ENCODE results near the gene TST.
"Not testable (repeated sequence)": the region's sequence is repeated elsewhere in the genome, so short reads cannot be mapped to it uniquely, and the experiment has no call there.

Gene TST

GRCh38 chr22:37012956-37013355 is 6.3 kb downstream of the TST start:
- no peak for DNase-seq

DNA sequence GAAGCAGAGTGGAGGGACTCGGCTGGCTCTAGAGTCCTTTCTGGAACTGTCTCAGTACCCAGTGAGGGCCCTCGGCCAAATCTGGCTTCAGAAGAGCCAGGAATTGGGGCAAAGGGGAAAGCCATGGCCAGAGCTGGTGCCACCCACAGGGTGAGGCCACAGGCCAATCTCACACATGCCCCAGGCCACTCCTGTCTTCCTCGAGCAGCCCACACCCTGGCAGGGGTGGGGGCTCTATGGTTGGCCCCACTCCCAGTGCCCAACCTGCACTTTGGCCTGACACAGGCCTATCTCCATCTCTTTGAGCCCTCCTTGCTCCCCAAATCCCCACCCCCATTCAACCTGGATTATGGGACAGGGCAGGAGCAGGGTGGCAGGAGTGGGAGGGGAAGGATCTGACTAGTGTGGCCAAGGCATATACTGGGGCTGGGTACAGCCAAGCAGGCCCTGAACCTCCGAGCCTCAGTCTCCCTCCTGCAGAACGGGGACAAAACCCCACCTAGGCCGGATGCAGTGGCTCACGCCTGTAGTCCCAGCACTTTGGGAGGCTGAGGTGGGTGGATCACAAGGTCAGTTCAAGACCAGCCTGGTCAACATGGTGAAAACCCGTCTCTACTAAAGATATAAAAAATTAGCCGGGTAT is 6.9 kb downstream of the TST start:
- no peak for DNase-seq

- no peak for DNase-seq
These were observed 7.8 kb downstream of the TST start for GRCh38 chr22:37011472-37011871.

DNA sequence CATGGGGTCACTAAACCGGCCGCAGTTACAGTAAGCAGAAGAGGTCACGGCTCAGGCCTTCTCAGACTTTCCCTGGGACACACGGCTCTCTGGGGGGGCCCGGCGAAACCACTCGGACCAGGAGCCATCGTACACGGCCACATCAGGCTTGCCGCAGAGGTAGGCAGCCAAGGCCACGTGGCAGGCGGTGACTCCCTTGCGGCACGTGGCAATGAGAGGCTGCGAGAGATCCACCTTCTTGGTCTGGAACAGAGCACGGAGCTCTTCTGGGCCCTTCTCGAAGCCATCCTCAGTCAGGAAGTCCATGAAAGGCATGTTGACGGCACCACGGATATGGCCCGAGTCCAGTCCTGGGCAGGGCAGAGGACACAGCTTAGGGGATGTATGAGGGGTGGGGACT is 8.3 kb downstream of the TST start:
- DNase-seq: no peak

GRCh38 chr22:37010174-37010573 is 9.1 kb downstream of the TST start:
- no peak for DNase-seq

DNA sequence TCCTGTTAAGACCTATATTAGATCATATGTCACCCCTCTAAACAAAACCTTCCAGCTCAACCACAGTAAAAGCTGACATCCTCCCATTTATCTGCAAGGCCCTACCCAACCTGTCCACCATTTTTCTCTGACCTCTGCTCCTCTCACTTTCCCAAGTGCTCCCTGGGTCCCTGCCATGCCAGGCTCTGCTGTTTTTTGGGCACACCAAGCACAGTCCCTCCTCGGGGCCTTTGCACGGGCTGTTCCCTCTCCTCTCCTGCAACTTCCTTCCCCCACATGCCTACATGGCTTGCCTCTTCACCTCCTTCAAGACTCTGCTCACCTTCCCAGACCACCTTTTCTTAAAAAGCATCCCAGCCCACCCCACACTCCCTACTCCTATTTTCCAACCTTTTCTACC is 9.8 kb downstream of the TST start:
- no peak for DNase-seq

DNA sequence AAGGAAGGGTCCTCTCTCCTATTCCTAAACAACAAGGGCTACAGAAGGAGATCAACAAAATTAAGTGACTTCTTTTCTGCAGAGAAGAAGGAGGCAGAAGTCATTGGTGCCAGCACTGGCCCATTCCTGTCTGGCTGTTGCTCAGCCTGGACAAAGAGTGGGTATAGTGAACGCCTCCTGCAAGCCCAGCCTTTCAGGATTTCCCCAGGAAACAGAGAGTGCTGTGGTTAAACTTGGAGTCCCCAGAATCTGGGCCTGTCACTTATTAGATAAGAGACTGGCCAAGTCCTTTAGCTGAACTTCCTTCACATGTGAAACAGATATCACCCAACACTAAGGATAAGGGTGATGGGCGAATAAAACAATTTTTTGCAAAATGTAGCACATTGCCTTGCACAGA is 10.9 kb downstream of the TST start:
- no peak for DNase-seq

DNA sequence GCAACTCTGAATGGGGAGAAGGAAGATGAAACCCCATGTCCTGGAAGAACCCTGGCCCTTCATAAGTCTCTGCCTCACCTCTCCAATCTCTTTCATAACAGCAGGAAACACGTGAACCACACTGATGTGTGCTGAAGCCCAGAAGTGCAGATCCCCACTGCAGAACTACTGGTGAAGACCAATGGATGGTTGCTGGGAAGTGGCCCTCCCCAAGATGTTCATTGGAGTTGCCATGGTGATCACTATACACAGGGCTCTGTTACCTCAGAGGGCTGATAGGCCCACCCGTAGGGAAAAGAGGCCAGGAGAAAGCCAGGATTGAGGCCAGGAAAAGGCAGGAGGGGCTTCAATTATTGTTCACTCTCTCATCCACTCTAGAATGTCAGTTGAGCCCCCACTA is 11.6 kb downstream of the TST start:
- DNase-seq: no peak

DNA sequence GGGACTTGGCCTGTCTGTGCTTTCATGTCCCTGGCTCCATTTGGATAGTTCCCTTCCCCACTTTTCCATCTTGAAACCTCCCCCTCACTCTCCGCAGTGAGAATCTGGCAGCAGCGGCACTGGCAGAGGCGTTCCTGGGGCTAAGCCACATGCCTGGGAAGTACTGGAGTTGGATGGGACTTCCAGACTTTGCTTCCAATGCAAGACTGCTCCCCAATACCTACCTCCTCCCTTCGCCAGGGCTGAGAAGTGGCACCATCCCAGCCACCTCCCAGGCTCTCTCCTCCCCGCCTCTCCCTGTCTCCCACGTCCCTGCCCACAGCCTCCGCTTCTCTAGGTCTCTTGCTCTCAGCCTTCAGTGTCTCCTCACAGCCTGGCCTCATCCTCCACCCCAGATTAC is 16.6 kb downstream of the TST start:
- no peak for DNase-seq

GRCh38 chr22:37001826-37002225 is 17.4 kb downstream of the TST start:
- DNase-seq: no peak

DNA sequence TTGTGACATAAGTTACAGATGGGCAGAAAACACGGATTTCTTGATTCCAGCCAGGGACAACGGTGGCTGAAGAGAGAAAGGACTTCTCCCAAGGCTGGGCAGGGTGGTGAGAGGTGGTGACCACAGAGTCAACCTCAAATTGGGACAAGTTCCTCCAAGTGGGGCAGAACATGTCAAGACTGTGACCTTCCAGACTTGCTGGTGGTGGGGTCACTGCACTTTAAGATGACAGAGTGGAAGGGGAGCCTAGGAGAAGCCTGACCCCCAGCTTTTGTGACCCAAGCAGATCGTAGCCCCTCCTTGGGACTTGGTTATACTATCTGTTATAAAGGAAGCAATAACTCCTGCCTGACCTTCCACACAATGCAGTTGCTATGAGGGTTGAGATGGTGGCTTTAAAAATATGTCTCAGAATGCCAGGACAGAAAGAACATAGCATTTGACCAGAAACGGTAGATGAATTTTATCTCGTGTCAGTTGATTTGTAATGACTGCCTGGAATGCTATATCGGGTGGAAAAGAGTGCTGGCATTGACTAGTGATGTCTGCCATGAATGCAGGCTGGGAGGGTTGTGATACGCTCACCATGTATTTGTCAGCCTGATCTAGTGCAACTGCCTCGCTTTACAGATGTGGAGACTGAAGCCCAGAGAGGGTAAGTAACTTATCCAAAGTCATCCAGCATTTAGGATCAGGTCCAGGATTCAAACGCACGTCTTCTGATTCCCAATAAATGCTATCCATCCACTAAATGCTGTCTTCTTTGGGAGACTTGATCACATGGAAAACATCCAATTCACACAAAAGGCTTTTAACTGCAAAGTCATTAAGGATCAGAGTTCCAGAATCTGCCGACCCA is 18.3 kb downstream of the TST start:
- DNase-seq: no peak

DNA sequence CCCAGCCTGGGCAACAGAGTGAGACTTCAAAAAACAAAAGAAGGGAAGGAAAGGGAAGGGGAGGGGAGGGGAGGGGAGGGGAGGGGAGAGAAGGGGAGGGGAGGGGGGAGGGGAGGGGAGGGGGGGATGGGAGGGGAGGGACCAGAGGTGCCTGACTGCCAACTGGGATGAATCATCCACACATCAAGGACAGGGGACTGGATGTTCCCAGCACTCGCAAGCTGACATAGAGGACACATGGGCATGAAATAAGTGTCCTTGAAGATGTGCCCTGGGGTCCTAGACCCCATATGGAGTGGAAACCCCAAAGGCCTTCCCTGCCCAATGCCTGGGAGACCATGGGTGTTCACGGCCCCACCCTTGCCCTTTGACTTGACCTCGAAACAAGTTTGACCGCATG is 19.8 kb downstream of the TST start:
- no peak for DNase-seq

DNA sequence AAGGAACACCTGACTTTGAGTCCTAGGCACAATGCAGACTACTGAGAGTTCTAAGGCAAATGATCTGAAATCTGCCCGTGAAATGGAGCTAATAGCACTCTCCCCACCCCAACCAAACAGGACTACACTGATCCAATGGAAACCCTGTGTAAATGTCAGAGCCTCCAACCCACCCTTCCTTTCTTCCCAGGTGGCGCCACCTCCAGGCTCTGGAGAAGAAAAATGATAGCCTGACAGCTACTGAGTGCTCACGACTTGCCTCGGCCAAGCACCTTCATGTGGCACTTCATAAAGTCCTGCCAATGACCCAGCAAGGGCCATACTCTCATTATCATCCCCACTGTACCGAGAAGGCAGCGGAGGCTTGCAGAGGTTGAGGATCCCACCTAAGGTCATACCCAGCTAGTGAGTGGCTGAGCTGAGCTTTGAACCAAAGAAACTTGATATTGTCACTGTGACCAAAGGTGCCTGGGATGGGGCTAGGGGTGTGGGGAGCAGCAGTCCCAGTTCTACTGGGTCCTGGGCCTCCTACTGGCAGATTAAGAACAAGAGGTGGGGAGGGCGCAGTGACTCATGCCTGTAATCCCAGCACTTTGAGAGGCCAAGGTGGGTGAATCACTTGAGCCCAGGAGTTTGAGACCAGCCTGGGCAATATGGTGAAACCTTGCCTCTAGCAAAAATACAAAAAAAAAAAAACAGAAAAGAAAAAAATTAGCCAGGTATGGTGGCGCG is 20.5 kb downstream of the TST start:
- DNase-seq: no peak

DNA sequence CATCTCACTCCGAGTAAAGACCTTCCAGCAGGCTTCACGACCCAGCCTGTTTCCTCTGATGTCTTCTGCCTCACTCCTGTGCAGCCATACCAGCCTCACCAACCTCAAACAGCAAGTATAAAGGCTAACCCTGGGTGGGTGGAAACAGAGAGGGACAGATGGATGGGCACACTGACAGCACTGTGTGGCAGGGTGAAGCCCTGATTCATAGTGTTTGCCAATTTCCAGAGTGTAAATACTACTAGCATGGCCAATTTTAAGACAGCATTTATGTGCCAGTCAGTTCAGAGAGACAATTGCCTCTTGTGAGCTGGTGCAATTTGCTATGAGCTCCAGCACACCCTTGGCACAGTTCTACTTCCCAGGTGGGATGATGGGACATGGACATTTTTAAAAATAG is 21.5 kb downstream of the TST start:
- no peak for DNase-seq

DNA sequence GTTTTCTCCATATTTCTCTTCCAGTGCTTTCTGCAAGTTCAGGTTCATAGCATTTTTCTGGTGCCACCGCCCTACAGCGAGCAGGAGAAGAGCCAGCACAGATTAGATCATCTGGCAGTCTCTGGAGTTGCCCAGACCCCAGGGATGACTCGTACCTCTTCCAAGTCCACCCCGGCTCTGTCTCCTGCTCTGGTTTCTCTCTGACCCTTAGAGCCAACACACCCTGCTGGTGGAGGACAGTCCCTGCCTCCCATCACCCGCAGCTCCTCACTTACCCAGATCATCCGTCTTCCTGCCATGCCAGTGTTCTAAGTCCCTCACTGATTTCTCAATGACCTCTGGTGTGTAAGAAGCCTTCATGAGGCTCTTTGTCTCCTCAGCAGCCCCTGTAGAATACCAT is 28.0 kb downstream of the TST start:
- DNase-seq: no peak

DNA sequence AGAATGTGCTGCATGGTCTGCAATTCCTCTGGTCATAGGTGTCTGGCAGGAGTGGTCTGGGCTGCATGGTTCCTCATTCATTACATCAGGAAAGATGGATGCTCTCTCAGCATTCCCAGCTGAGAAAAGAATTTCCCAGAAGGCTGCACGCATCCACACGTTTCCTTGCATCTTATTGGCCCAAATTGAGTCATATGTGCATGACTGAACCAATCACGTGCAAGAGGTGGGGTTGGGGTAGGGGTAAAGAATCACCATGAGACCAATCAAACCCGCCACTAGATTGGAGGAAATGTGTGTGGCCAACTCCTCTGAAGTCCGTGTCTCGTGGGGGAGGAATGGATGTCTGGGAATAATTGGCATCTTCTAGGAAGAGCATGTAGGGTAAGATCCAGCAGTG is 28.8 kb downstream of the TST start:
- DNase-seq: no peak

- DNase-seq: not testable (repeated sequence)
These were observed 30.2 kb downstream of the TST start for GRCh38 chr22:36989012-36989411.

DNA sequence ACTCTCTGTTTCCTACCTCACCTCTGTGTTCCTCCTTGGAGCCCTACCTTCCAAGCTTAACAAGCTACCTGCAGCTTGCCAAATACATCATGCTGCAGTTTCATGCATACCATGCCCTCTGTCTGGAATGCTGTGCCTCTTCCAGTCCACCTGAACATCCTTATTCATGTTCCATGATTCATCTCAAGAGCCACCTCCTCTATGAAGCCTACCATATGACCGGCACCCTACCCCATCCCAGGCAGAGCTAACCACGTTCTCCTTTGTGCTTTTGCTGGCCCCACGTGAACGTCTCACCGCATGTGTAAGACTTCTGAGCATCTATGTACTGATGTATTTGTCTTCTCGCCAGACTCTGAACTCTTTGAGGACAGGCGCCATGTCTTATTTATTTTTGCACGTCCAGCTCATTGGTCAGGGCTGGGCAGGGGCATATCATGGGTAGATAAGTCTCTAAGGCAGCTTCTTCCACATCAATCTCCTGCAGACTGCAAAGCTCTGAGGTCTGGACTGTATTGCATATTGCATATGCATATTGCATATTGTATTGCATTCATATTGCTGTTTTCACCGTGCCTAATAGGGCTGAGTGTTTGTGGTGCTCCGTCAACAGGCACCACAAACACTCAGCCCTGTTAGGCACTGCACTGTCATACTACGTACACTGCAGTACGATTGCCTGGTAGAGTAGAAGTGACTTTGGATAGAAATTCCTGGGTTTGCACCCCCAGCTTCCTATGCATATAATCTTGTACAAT is 31.0 kb downstream of the TST start:
- no peak for DNase-seq

DNA sequence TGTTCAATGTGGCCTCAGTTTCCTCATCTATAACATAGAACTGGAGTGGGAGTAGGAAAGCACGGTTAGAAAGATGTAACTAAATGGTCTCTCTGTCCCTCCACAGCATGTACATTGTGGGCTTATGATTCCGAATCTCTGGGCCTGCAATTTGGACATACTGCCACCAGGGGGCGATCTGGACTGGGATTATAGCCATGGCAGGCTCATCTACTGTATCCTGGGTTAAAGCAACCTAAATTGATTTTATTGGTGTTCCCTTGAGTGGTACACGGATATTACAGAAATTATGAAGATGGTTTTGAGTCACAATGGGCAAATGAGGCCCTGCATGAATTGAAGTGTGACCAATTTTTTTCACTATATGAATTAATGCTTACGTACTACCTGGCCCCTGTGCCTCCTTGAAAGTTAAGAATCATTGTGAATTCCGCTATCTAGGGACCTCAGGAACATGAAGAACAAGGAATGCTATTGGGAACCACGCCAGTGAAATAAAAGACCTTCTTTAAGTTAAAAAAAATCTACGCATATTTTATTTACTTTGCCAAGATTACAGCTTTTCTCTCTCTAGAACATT is 32.9 kb downstream of the TST start:
- peak; percentile 18 for DNase-seq

DNA sequence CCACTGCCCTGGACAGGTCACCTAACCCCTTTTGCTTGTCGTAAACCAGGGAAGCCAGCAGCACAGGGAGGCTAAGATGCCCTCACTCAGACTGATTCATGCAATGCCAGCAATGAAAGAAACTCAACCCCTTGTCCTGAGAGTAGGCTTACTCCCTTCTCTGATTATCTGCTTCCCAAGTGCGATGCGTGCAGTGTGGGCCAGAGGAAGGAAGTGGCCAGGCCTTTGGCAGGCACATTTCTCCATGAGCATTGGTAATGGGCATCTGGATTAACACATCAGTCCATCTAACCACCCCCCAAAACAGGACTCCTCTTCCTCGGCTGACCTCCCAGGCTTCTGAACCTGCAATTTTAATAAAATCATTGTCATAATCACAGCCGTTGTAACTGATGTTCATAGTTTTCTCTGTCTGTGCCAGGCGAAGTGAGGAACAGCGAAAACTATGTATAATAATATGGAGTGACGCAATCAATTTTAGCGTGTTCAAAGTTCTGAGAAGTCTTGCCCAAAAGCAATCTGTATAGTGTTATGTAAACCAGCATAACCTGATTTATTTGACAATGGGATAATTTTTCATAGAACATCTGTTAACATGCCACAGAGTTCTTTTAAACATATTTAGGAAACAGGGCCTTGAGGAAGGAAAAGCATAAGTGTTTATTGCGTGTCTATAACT is 33.9 kb downstream of the TST start:
- DNase-seq: no peak

GRCh38 chr22:36982136-36982535 is 37.1 kb downstream of the TST start:
- no peak for DNase-seq

DNA sequence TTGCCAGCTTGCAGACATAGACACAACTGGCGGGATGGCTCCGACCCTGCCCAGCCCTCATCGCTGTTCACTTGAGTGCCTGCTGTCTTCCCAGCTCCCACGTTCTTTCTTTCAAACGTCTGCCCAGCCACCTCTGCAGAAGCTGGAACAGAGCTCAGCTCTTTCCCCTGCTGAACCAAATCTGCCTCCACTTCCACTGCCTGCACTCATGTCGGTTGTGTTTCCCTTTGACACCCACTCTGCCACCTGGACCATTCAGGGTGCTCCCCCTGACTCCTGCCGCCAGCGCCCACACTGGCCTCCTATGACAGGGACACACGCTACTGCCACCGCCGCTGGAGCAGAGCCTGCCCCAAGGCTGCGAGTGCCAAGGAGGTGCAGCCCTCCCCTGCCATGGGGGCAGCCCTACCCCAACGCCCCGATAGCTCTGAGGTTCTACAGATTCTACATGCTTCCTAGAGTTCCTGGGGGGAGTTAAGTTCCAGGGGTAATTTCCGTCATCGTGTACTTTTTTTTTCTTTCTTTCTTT is 37.9 kb downstream of the TST start:
- DNase-seq: no peak

All from activated T-cell treated with anti-CD3 and anti-CD28 coated beads for 4 hours (primary cell).